TTC549 (cell line): Measurements from ENCODE around the gene POLR3H.

Experiments
- FAIRE-seq: peaks from 2 replicates; lab custom pipeline; 2012; peaks lifted over from hg19 to GRCh38; lab: Jason Lieb, UNC

POLR3H gene

GRCh38 chr22:41516462-41516861 is 27.8 kb downstream of the POLR3H start:
- no peak for FAIRE-seq

GRCh38 chr22:41513391-41513790 is 30.9 kb downstream of the POLR3H start:
- FAIRE-seq = no peak

- no peak for FAIRE-seq
Measured at GRCh38 chr22:41512421-41513194, 31.7 kb downstream of the POLR3H start.

GRCh38 chr22:41511521-41511968 is 32.7 kb downstream of the POLR3H start:
- FAIRE-seq = no peak

- no peak for FAIRE-seq
Measured at GRCh38 chr22:41508770-41509170, 35.5 kb downstream of the POLR3H start.

GRCh38 chr22:41507330-41508063 is 36.8 kb downstream of the POLR3H start:
- no peak for FAIRE-seq

GRCh38 chr22:41505511-41506220 is 38.6 kb downstream of the POLR3H start:
- FAIRE-seq = no peak

- FAIRE-seq = no peak
Measured at GRCh38 chr22:41504816-41505215, 39.5 kb downstream of the POLR3H start.

- FAIRE-seq = no peak
Measured at GRCh38 chr22:41504397-41504796, 39.9 kb downstream of the POLR3H start.

GRCh38 chr22:41501209-41501608 is 43.1 kb downstream of the POLR3H start:
- no peak for FAIRE-seq

- FAIRE-seq = no peak
Measured at GRCh38 chr22:41500303-41500702, 44.0 kb downstream of the POLR3H start.

- FAIRE-seq = no peak
Measured at GRCh38 chr22:41499624-41500280, 44.5 kb downstream of the POLR3H start.

GRCh38 chr22:41498303-41498835 is 45.9 kb downstream of the POLR3H start:
- no peak for FAIRE-seq

- FAIRE-seq = no peak
Measured at GRCh38 chr22:41491374-41492100, 52.7 kb downstream of the POLR3H start.

- FAIRE-seq = no peak
Measured at GRCh38 chr22:41488596-41489385, 55.5 kb downstream of the POLR3H start.

- no peak for FAIRE-seq
Measured at GRCh38 chr22:41488076-41488475, 56.2 kb downstream of the POLR3H start.

- no peak for FAIRE-seq
Measured at GRCh38 chr22:41487037-41487935, 57.0 kb downstream of the POLR3H start.

- FAIRE-seq = no peak
Measured at GRCh38 chr22:41485033-41485432, 59.2 kb downstream of the POLR3H start.

- FAIRE-seq = no peak
Measured at GRCh38 chr22:41482319-41482935, 61.8 kb downstream of the POLR3H start.
